ENCODE measurements around the gene FXN. TPM values are rescaled to one million over a fixed set of nuclear protein-coding genes. Genes with fewer than 3 reads are reported as not detected.
A peak's percentile ranks its signal among the peaks of the same experiment; 100 is the strongest.

Gene FXN
- polyA plus RNA-seq, 1 experiment, result 9.2 TPM

GRCh38 chr9:69079186-69079585 is 43.6 kb downstream of the FXN start:
- DNase-seq (ENCODE audit: low read depth), result no peak
- H3K4me3 ChIP-seq (ENCODE audit: low read depth, low read length), result no peak overlapping the region
- ChIA-PET CTCF (no interaction called here), POLR2A (no interaction called here)
- H3K27me3 ChIP-seq (ENCODE audit: control insufficient read depth, insufficient read depth, low read length), result no peaks in the 10 kb centered on the region
- no peak for TF ChIP-seq CTCF (IDR thresholded peaks at IDR 0.05; ENCODE audit: insufficient read depth, low read depth, low read length)
- no peaks in the 10 kb centered on the region for H3K36me3 ChIP-seq (ENCODE audit: control insufficient read depth, insufficient read depth, low read length)

- no peak for TF ChIP-seq CTCF (IDR thresholded peaks at IDR 0.05; ENCODE audit: insufficient read depth, low read depth, low read length)
- H3K4me3 ChIP-seq (ENCODE audit: low read depth, low read length), result no peak overlapping the region
- H3K36me3 ChIP-seq (ENCODE audit: control insufficient read depth, insufficient read depth, low read length), result no peaks in the 10 kb centered on the region
- H3K27me3 ChIP-seq (ENCODE audit: control insufficient read depth, insufficient read depth, low read length), result no peaks in the 10 kb centered on the region
- POLR2A ChIA-PET, result no interaction called here
- CTCF ChIA-PET, result interaction anchor here (0.7 to 1.0 kb wide), 2 partner anchors 9 to 14 kb away, joined by 3 to 4 read pairs; no protein-coding TSS in a partner anchor
- DNase-seq (ENCODE audit: low read depth), result no peak
These were observed 45.7 kb downstream of the FXN start for GRCh38 chr9:69081261-69081660.

GRCh38 chr9:69083321-69083720 is 47.8 kb downstream of the FXN start:
- CTCF ChIA-PET, result interaction anchor here (0.6 to 1.4 kb wide), 2 partner anchors 110 to 1226 kb away, joined by 4 to 5 read pairs; no protein-coding TSS in a partner anchor

GRCh38 chr9:69085569-69086283 is 50.2 kb downstream of the FXN start:
- CTCF ChIA-PET, result interaction anchor here (0.6 to 2.7 kb wide), 2 partner anchors 31 to 101 kb away, joined by 3 to 7 read pairs; no protein-coding TSS in a partner anchor
- no peaks in the 10 kb centered on the region for H3K27me3 ChIP-seq (ENCODE audit: control insufficient read depth, insufficient read depth, low read length)
- POLR2A ChIA-PET, result interaction anchor here (0.6 kb wide), 1 partner anchor 46 kb away, joined by 3 read pairs; no protein-coding TSS in a partner anchor
- H3K36me3 ChIP-seq (ENCODE audit: control insufficient read depth, insufficient read depth, low read length), result no peaks in the 10 kb centered on the region
- TF ChIP-seq CTCF (IDR thresholded peaks at IDR 0.05; ENCODE audit: insufficient read depth, low read depth, low read length), result no peak
- H3K4me3 ChIP-seq (ENCODE audit: low read depth, low read length), result no peak overlapping the region
- DNase-seq (ENCODE audit: low read depth), result peak; percentile 31

More at GRCh38 chr9:69083321-69083720, 47.8 kb downstream of the FXN start:
- POLR2A ChIA-PET, result no interaction called here
- Histone ChIP-seq H3K36me3 (ENCODE audit: control insufficient read depth, insufficient read depth, low read length) (no peaks in the 10 kb centered on the region), H3K4me3 (ENCODE audit: low read depth, low read length) (no peak overlapping the region), H3K27me3 (ENCODE audit: control insufficient read depth, insufficient read depth, low read length) (no peaks in the 10 kb centered on the region)
- TF ChIP-seq CTCF (IDR thresholded peaks at IDR 0.05; ENCODE audit: insufficient read depth, low read depth, low read length), result no peak
- DNase-seq (ENCODE audit: low read depth), result no peak

- TF ChIP-seq CTCF (IDR thresholded peaks at IDR 0.05; ENCODE audit: insufficient read depth, low read depth, low read length), result no peak
- no peak for DNase-seq (ENCODE audit: low read depth)
- Histone ChIP-seq H3K4me3 (ENCODE audit: low read depth, low read length) (no peak overlapping the region), H3K27me3 (ENCODE audit: control insufficient read depth, insufficient read depth, low read length) (no peaks in the 10 kb centered on the region), H3K36me3 (ENCODE audit: control insufficient read depth, insufficient read depth, low read length) (no peaks in the 10 kb centered on the region)
- ChIA-PET POLR2A (no interaction called here), CTCF (interaction anchor here (0.6 to 2.7 kb wide), 2 partner anchors 32 to 100 kb away, joined by 3 to 7 read pairs; no protein-coding TSS in a partner anchor)
These were observed 50.8 kb downstream of the FXN start for GRCh38 chr9:69086312-69086711.

Measured in BJ (cell line).